ENCODE data around the gene KREMEN1. TPM values are rescaled to one million over a fixed set of nuclear protein-coding genes. Genes with fewer than 3 reads are reported as not detected.

KREMEN1 gene
- total RNA-seq, 2 donors from 2014 or later, result 39.7 to 44.7 TPM

DNA sequence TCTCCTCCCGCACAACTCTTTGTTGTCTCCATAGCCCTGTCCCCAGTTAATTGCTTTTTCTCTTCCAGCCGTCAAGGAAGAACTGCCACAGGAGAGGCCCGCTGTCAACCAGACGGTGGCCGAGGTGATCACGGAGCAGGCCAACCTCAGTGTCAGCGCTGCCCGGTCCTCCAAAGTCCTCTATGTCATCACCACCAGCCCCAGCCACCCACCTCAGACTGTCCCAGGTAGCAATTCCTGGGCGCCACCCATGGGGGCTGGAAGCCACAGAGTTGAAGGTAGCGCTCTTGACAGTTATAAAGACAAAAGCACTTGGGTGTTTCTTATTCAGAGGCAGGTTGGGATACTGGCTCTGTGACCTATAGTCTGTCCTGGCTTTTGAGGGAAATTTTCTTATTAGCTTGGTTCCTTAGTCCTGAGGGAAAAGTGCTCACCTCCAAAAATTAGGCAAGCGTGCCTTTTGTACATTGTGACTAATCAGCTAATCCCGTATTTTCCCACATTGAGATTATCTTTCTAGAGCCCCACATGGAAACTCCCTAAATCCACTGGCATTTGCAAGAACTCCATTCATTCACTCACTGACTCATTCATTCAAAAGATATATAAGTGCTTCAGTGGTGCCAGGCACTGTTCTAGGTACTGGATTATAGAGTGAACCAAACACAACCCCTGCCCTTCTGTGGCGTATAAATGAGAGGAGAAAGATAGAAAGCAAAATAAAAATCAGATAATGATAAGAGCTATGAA, 65.9 kb downstream of the KREMEN1 start:
- Histone ChIP-seq H3K36me3 (peaks cover 58% of the 10 kb centered on the region), H3K4me3 (no peak overlapping the region)

GRCh38 chr22:29139965-29140782, 67.3 kb downstream of the KREMEN1 start:
- TF ChIP-seq CTCF (IDR thresholded peaks at IDR 0.05), result no peak
- H3K4me1 ChIP-seq, result peaks cover 0 to 1% of the 10 kb centered on the region in 2 donors
- H3K36me3 ChIP-seq, result peaks cover 68% of the 10 kb centered on the region
- H3K9me3 ChIP-seq, result no peaks in the 10 kb centered on the region
- H3K4me3 ChIP-seq, result no peak overlapping the region
- no peak overlapping the region for H3K27ac ChIP-seq
- DNase-seq (ENCODE audit: low spot score), result no peak
- H3K27me3 ChIP-seq, result no peaks in the 10 kb centered on the region

More for the DNA sequence above, 65.9 kb downstream of the KREMEN1 start:
- H3K27ac ChIP-seq, result no peak overlapping the region
- H3K4me1 ChIP-seq, result no peaks in the 10 kb centered on the region
- H3K27me3 ChIP-seq, result no peaks in the 10 kb centered on the region
- H3K9me3 ChIP-seq, result no peaks in the 10 kb centered on the region
- DNase-seq (ENCODE audit: low spot score), result no peak
- TF ChIP-seq CTCF (IDR thresholded peaks at IDR 0.05), result no peak

DNA sequence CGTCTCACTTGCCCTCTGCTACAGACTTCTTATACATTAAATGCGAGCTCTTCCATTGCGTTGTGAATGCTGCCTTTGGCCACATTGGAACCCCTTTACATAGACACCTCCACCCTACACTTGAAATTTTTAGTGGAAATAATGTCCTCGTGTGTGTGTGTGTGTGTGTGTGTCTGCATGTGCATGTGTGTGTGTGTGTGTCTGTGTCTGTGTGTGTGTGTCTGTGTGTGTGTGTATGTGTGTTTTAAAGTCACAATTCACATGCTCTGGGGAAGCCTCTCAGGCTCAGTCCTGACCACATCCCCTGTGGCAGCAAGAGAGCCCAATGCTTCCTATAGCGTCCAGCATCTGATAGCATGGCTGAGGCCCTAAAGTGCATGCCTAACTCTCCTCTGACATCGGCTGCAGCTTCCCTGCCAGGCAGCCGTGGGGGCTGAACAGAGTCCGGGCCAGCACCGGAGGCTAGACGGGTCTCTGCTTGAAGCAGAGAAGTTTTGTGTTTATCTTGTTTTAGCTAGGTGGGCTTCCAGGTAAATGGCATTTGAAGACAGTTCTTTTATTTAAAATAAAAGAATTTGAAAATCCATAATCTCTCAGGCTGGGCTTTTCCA, 68.3 kb downstream of the KREMEN1 start:
- Histone ChIP-seq H3K36me3 (peaks cover 64% of the 10 kb centered on the region), H3K27me3 (no peaks in the 10 kb centered on the region)
- TF ChIP-seq CTCF (IDR thresholded peaks at IDR 0.05), result no peak

GRCh38 chr22:29142116-29142515, 69.3 kb downstream of the KREMEN1 start:
- Histone ChIP-seq H3K9me3 (no peaks in the 10 kb centered on the region), H3K36me3 (peaks cover 57% of the 10 kb centered on the region), H3K4me1 (peaks cover 0 to 9% of the 10 kb centered on the region in 2 donors), H3K27me3 (no peaks in the 10 kb centered on the region), H3K4me3 (no peak overlapping the region), H3K27ac (no peak overlapping the region)
- TF ChIP-seq CTCF (IDR thresholded peaks at IDR 0.05), result no peak
- no peak for DNase-seq (ENCODE audit: low spot score)

More for the DNA sequence above, 68.3 kb downstream of the KREMEN1 start:
- Histone ChIP-seq H3K27ac (no peak overlapping the region), H3K4me3 (no peak overlapping the region), H3K4me1 (peaks cover 0 to 6% of the 10 kb centered on the region in 2 donors), H3K9me3 (no peaks in the 10 kb centered on the region)
- no peak for DNase-seq (ENCODE audit: low spot score)

GRCh38 chr22:29143941-29144785, 71.3 kb downstream of the KREMEN1 start:
- Histone ChIP-seq H3K27ac (no peak overlapping the region), H3K36me3 (peaks cover 37% of the 10 kb centered on the region), H3K4me1 (peaks cover 0 to 11% of the 10 kb centered on the region in 2 donors)

More at GRCh38 chr22:29143941-29144785, 71.3 kb downstream of the KREMEN1 start:
- TF ChIP-seq CTCF (IDR thresholded peaks at IDR 0.05), result no peak
- Histone ChIP-seq H3K4me3 (no peak overlapping the region), H3K9me3 (no peaks in the 10 kb centered on the region), H3K27me3 (no peaks in the 10 kb centered on the region)
- DNase-seq (ENCODE audit: low spot score), result no peak

All from right atrium auricular region (tissue), 2 donors.